K562 (cell line): Measurements from ENCODE around the gene DCAKD. TPM values are rescaled to one million over a fixed set of nuclear protein-coding genes. Genes with fewer than 3 reads are reported as not detected.

Source experiments
- BRCA1 ChIP-seq, 2 experiments: fragments of 450-650 bp in 1 of 2; sonication (generic) in 1 of 2; formaldehyde crosslinking in 1 of 2; IDR thresholded peaks; 2 replicates each; pipeline versions ENCODE4 v1.5.0 to v1.6.1; 2017 to 2020; ENCODE audit warnings: mild to moderate bottlenecking in 1 of 2, missing genetic modification reagents in 1 of 2
- BRD9 ChIP-seq: fragments of 450-650 bp; IDR thresholded peaks from 2 replicates; pipeline ENCODE4 v1.6.1; 2018; ENCODE audit warnings: low read depth; ENCODE audit not compliant: partially characterized antibody
- HOXB6 ChIP-seq: fragments of 250-450 bp; sonication (Bioruptor Pico); IDR thresholded peaks from 2 replicates; pipeline ENCODE4 v1.5.1; 2022; ENCODE audit warnings: mild to moderate bottlenecking, borderline replicate concordance
- MCM3 ChIP-seq: fragments of 450-650 bp; IDR thresholded peaks from 2 replicates; pipeline ENCODE4 v1.6.1; 2016
- MED1 ChIP-seq: sonication (generic); formaldehyde crosslinking; IDR thresholded peaks from 2 replicates; pipeline ENCODE4 v1.8.1; 2023; ENCODE audit warnings: missing genetic modification reagents, borderline replicate concordance
- NR1H2 ChIP-seq: sonication (generic); formaldehyde crosslinking; IDR thresholded peaks from 2 replicates; pipeline ENCODE4 v1.4.0; 2020; ENCODE audit warnings: mild to moderate bottlenecking, missing genetic modification reagents
- PBX2 ChIP-seq, 2 experiments: IDR thresholded peaks in 1 of 2; conservative IDR thresholded peaks in 1 of 2; 2 replicates each; pipeline ENCODE4 v1.6.1; 2016; ENCODE audit warnings: low read depth in 2 of 2, mild to moderate bottlenecking in 1 of 2, missing compliant biosample characterization in 1 of 2, missing genetic modification characterization in 1 of 2, moderate library complexity in 1 of 2
- RAD21 ChIP-seq, 2 experiments: fragments of 250-450 bp in 1 of 2; fragments of 450-650 bp in 1 of 2; sonication (Bioruptor Pico) in 1 of 2; formaldehyde crosslinking in 1 of 2; IDR thresholded peaks in 1 of 2; conservative IDR thresholded peaks in 1 of 2; 2 replicates each; pipeline versions ENCODE4 v1.4.0 to v1.8.0; 2020 to 2022; ENCODE audit warnings: mild to moderate bottlenecking in 2 of 2, moderate library complexity in 1 of 2
- TARDBP ChIP-seq: fragments of 450-650 bp; IDR thresholded peaks from 2 replicates; pipeline ENCODE4 v1.6.1; 2016
- TFAM ChIP-seq: fragments of 250-450 bp; sonication (Bioruptor Pico); conservative IDR thresholded peaks from 2 replicates; pipeline ENCODE4 v1.5.0; 2021; ENCODE audit warnings: mild to moderate bottlenecking, moderate library complexity
- TSHZ1 ChIP-seq: fragments of 250-450 bp; sonication (Bioruptor Pico); IDR thresholded peaks from 2 replicates; pipeline ENCODE4 v1.4.0; 2020; ENCODE audit warnings: mild to moderate bottlenecking, moderate library complexity
- ZBTB26 ChIP-seq: fragments of 450-650 bp; formaldehyde crosslinking; IDR thresholded peaks from 2 replicates; pipeline ENCODE4 v1.4.0; 2022; ENCODE audit warnings: missing genetic modification characterization
- ZNF280B ChIP-seq: fragments of 250-450 bp; sonication (Bioruptor Pico); IDR thresholded peaks from 2 replicates; pipeline ENCODE4 v1.5.1; 2021; ENCODE audit warnings: mild to moderate bottlenecking
- ZNF644 ChIP-seq: fragments of 200-800 bp; sonication (Bioruptor generic); IDR thresholded peaks from 2 replicates; pipeline ENCODE4 v1.6.1; 2016; ENCODE audit warnings: low read depth, missing genetic modification characterization, missing compliant biosample characterization
- polyA plus RNA-seq, 8 experiments: library from polyadenylated mRNA; depleted of rRNA in 4 of 8; stranded (reverse) in 5 of 8; unstranded in 3 of 8; fragments of >200 nt; fragmentation: Nextera tagmentation in 2 of 8; fragmentation: Illumina TruSeq in 1 of 8; extraction: Ambion mirVana in 2 of 8; extraction: Trizol in 1 of 8; gene quantifications; 2 replicates each; pipeline versions ENCODE4 v1.2.1 to v1.2.3, GENCODE V29; 2011 to 2014; ENCODE audit warnings: inconsistent platforms in 1 of 8, missing spikeins in 1 of 8
- total RNA-seq, 7 experiments: library from RNA; depleted of rRNA in 6 of 7; stranded (reverse); fragments of >200 nt in 6 of 7; fragmentation: Illumina TruSeq in 2 of 7; extraction: Trizol in 2 of 7; gene quantifications; 2 replicates each; pipeline versions ENCODE4 v1.2.1 to v1.2.3, GENCODE V29; 2011 to 2021; ENCODE audit warnings: low replicate concordance in 1 of 7
- TF ChIP-seq, protein P1 (sequence below): fragments of 250-450 bp; sonication (Bioruptor Pico); IDR thresholded peaks from 2 replicates; pipeline ENCODE4 v1.4.0; 2020; ENCODE audit warnings: mild to moderate bottlenecking, moderate library complexity

DCAKD gene
- total and polyA plus RNA-seq, 9 of the 15 experiments (the other 6 are each of a cell fraction or from before 2014, with no cell fraction given), result 7.9 to 35.5 (median 21.4) TPM

- TF ChIP-seq ZBTB26 (CRISPR knock-in tag) (0 out of 2 replicates have a peak, but pooled peaks have one; percentile 74), HOXB6 (CRISPR knock-in tag) (no peak), MCM3 (no peak), ZNF644 (tag) (peak; percentile 95), RAD21 (CRISPR knock-in tag; conservative IDR thresholded peaks at IDR 0.05 in 1 of 2, IDR thresholded peaks at IDR 0.05 in 1 of 2) (0 out of 4 replicates have a peak, but pooled peaks of 1 of the 2 experiments have one; percentile 5), BRD9 (peak; percentile 25), ZNF280B (no peak), TFAM (no peak), PBX2 (CRISPR knock-in tag; IDR thresholded peaks at IDR 0.05; ENCODE audit: low read depth) (no peak), PBX2 (tag; conservative IDR thresholded peaks at IDR 0.05; ENCODE audit: low read depth) (peak; percentile 96), NR1H2 (CRISPR knock-in tag) (peak; percentile 66; the same call in 1 of the 2 replicates), BRCA1 (IDR thresholded peaks at IDR 0.05) (no peak), BRCA1 (CRISPR knock-in tag; IDR thresholded peaks at IDR 0.05) (no peak), TARDBP (0 out of 2 replicates have a peak, but pooled peaks have one; percentile 25), TSHZ1 (CRISPR knock-in tag) (no peak), MED1 (CRISPR knock-in tag) (no peak)
- TF ChIP-seq, protein P1, sequence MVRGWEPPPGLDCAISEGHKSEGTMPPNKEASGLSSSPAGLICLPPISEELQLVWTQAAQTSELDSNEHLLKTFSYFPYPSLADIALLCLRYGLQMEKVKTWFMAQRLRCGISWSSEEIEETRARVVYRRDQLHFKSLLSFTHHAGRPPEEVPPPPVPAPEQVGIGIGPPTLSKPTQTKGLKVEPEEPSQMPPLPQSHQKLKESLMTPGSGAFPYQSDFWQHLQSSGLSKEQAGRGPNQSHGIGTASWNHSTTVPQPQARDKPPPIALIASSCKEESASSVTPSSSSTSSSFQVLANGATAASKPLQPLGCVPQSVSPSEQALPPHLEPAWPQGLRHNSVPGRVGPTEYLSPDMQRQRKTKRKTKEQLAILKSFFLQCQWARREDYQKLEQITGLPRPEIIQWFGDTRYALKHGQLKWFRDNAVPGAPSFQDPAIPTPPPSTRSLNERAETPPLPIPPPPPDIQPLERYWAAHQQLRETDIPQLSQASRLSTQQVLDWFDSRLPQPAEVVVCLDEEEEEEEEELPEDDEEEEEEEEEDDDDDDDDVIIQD (CRISPR knock-in tag), result no peak
Measured at GRCh38 chr17:45060797-45061605, 9.6 kb upstream of the DCAKD start, which contains the start of gene NMT1 (continued).
